CD8-positive, alpha-beta memory T cell (primary cell): Measurements from ENCODE around the gene TRANK1. TPM values are rescaled to one million over a fixed set of nuclear protein-coding genes. Genes with fewer than 3 reads are reported as not detected.

Experiments used
- CTCF ChIA-PET: fragments of 350-600 bp; sonication (Branson Sonifier 250); formaldehyde crosslinking; loops from one replicate; lab custom pipeline; 2021; ENCODE audit warnings: antibody characterized with exemption; lab: Charles Lee
- POLR2A ChIA-PET: fragments of 350-600 bp; sonication (Branson Sonifier 250); formaldehyde crosslinking; loops from one replicate; lab custom pipeline; 2021; ENCODE audit warnings: antibody characterized with exemption; lab: Charles Lee
- DNase-seq, 5 donors: peaks; one replicate each; pipeline versions ENCODE4 v3.0.0 to v3.0.0-alpha.2; 2020 to 2022; ENCODE audit warnings: mixed read lengths in 1 of 5
- H3K27ac ChIP-seq: one replicate; pipeline ENCODE4 v1.7.0; 2013; ENCODE audit warnings: low read depth, mild to moderate bottlenecking, low read length, moderate library complexity
- H3K27me3 ChIP-seq: 2 replicates; pipeline ENCODE4 v1.7.0; 2013; ENCODE audit warnings: low read length, mild to moderate bottlenecking; ENCODE audit not compliant: insufficient read depth, poor library complexity, severe bottlenecking
- H3K36me3 ChIP-seq: 2 replicates; pipeline ENCODE4 v1.7.0; 2013; ENCODE audit warnings: mild to moderate bottlenecking, low read length, moderate library complexity; ENCODE audit not compliant: insufficient read depth
- H3K4me1 ChIP-seq: 2 replicates; pipeline ENCODE4 v1.7.0; 2013; ENCODE audit warnings: mild to moderate bottlenecking, low read length, moderate library complexity; ENCODE audit not compliant: insufficient read depth
- H3K4me3 ChIP-seq: 2 replicates; pipeline ENCODE4 v1.7.0; 2013; ENCODE audit warnings: mild to moderate bottlenecking, low read length
- H3K9me3 ChIP-seq: 2 replicates; pipeline ENCODE4 v1.7.0; 2013; ENCODE audit warnings: mild to moderate bottlenecking, low read length
- H3K27ac Mint-ChIP-seq, 8 donors: one replicate each; pipeline ENCODE4 v1.8.0; 2020 to 2021; ENCODE audit warnings: mixed read lengths in 8 of 8, mild to moderate bottlenecking in 6 of 8, inconsistent platforms in 3 of 8, moderate library complexity in 3 of 8
- H3K27me3 Mint-ChIP-seq, 2 donors: one replicate each; pipeline ENCODE4 v1.8.0; 2020 to 2021; ENCODE audit warnings: mixed read lengths in 2 of 2, mild to moderate bottlenecking in 1 of 2, moderate library complexity in 1 of 2
- H3K36me3 Mint-ChIP-seq, 3 donors: one replicate each; pipeline ENCODE4 v1.8.0; 2020 to 2021; ENCODE audit warnings: mixed read lengths in 3 of 3, inconsistent platforms in 1 of 3, mild to moderate bottlenecking in 1 of 3
- H3K4me1 Mint-ChIP-seq, 3 donors: one replicate each; pipeline ENCODE4 v1.8.0; 2020 to 2021; ENCODE audit warnings: mixed read lengths in 3 of 3, inconsistent platforms in 1 of 3, mild to moderate bottlenecking in 1 of 3
- H3K4me3 Mint-ChIP-seq, 7 donors: one replicate each; pipeline ENCODE4 v1.8.0; 2020 to 2021; ENCODE audit warnings: mixed read lengths in 7 of 7, mild to moderate bottlenecking in 6 of 7, moderate library complexity in 4 of 7, inconsistent platforms in 2 of 7
- H3K9me3 Mint-ChIP-seq, 5 donors: one replicate each; pipeline ENCODE4 v1.8.0; 2020 to 2022; ENCODE audit warnings: mixed read lengths in 5 of 5, mild to moderate bottlenecking in 3 of 5, moderate library complexity in 2 of 5, inconsistent platforms in 1 of 5
- polyA plus RNA-seq: library from polyadenylated mRNA; unstranded; fragments of 300-500 nt; fragmentation: Illumina TruSeq; gene quantifications from one replicate; pipeline ENCODE4 v1.2.3, GENCODE V29; 2021
- total RNA-seq, 2 experiments: library from RNA; stranded (reverse); gene quantifications; one replicate each; pipeline ENCODE4 v1.2.3, GENCODE V29; 2021

TRANK1 gene
- total and polyA plus RNA-seq, 3 experiments from 2014 or later, result 12.7 to 33.2 (median 16.2) TPM

DNA sequence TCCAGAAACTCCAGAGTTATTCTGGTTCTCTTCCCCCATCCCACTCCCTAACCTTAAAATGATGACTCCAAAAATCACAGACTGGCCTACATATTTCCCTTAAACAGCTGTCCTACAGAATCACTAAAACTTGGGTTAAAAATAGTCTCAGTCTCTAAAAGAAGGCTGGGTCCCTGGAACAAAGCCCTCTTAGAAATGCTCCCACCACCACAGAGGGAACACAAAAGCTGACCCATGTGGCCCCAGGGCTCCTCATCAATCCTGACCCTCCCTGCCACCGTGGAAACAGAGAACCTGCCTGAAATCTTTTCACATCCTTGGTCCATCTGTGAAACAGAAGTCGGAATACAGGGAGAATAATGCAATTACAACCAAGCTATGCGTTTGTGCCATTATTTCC is 124.8 kb downstream of the TRANK1 start:
- Histone ChIP-seq H3K27ac (no peak overlapping the region), H3K9me3 (no peaks in the 10 kb centered on the region), H3K4me1 (no peaks in the 10 kb centered on the region), H3K4me3 (no peak overlapping the region), H3K36me3 (peaks cover 3% of the 10 kb centered on the region), H3K27me3 (no peaks in the 10 kb centered on the region)
- H3K4me3 Mint-ChIP-seq, result no peak overlapping the region
- no peaks in the 10 kb centered on the region for H3K4me1 Mint-ChIP-seq
- DNase-seq, result no peak
- H3K9me3 Mint-ChIP-seq, result no peaks in the 10 kb centered on the region
- H3K27ac Mint-ChIP-seq, result peak overlapping the region in 1 of 8 donors; percentile 6
- H3K36me3 Mint-ChIP-seq, result peaks cover 0 to 38% (median 5%) of the 10 kb centered on the region in 3 donors
- CTCF ChIA-PET, result interaction anchor here (0.6 kb wide), 1 partner anchor 261 kb away, joined by 3 read pairs; no protein-coding TSS in a partner anchor
- POLR2A ChIA-PET, result no interaction called here
- no peaks in the 10 kb centered on the region for H3K27me3 Mint-ChIP-seq

DNA sequence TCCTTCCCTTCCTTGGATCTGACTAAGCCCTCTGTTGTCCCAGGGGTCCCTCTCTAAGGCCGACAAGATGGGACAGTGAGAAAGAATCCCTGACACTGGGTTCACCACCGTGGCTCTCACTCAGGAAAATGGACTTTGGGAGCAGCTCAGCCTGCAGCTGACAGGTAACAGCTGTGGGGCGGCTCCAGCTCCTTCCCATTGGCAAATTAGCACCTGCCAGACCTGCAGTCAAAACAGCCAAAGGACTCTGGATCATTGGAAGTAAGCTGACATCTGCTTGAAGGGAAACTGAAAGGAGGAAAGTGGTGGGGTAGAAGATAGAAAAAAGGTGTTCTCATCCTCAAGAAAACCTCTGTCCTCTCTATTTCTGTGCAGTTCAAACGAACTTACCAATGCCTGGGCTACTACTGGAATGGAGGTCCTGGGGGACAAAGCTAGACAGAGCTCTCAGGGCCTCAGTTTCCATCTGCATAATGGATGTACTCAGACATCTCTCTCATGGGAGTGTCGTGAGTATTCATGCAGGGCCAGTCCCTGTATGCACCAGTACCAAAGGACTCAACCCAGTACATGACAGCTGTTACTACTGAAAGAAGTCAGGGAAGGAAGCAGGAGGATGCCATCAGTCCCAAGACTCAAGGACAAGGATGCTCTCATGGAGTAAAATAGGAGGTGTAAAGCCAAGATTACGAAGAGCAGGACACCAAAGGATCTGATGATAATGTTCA is 126.9 kb downstream of the TRANK1 start:
- no peak overlapping the region for H3K4me3 Mint-ChIP-seq
- H3K9me3 Mint-ChIP-seq, result no peaks in the 10 kb centered on the region
- no peaks in the 10 kb centered on the region for H3K36me3 ChIP-seq
- peaks cover 0 to 3% of the 10 kb centered on the region in 2 donors for H3K27me3 Mint-ChIP-seq
- peak overlapping the region in 1 of 8 donors; percentile 26 for H3K27ac Mint-ChIP-seq
- POLR2A ChIA-PET, result no interaction called here
- no peaks in the 10 kb centered on the region for H3K27me3 ChIP-seq
- CTCF ChIA-PET, result no interaction called here
- no peak overlapping the region for H3K4me3 ChIP-seq
- H3K36me3 Mint-ChIP-seq, result peaks cover 0 to 18% (median 0%) of the 10 kb centered on the region in 3 donors
- H3K27ac ChIP-seq, result no peak overlapping the region
- no peaks in the 10 kb centered on the region for H3K9me3 ChIP-seq
- no peaks in the 10 kb centered on the region for H3K4me1 Mint-ChIP-seq
- no peak for DNase-seq
- no peaks in the 10 kb centered on the region for H3K4me1 ChIP-seq

DNA sequence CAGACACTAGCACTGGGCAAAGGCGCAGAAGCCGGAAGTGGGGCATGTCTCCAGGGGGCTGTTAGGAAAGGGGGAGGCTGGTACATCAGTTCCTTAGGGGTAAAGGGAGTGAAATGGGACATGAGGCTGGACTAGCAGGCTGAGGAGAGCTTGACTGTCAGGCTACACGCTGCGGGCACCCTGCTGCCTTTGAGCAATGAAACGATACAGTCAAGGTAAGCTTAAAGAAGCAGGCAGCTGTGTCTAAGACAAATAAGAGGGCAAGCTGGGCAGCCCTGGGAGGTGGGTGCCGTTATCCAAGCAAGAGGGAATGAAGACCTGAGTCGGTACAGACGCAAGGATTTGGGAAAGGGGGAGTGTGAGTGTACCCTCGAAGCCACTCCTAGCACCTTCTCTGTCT is 129.5 kb downstream of the TRANK1 start:
- CTCF ChIA-PET, result no interaction called here
- Histone ChIP-seq H3K4me1 (no peaks in the 10 kb centered on the region), H3K36me3 (no peaks in the 10 kb centered on the region), H3K9me3 (no peaks in the 10 kb centered on the region), H3K27me3 (no peaks in the 10 kb centered on the region), H3K4me3 (no peak overlapping the region), H3K27ac (no peak overlapping the region)
- Mint-ChIP-seq H3K4me3 (no peak overlapping the region), H3K27ac (peak overlapping the region in 1 of 8 donors; percentile 97), H3K9me3 (no peaks in the 10 kb centered on the region), H3K4me1 (no peaks in the 10 kb centered on the region), H3K27me3 (peaks cover 0 to 3% of the 10 kb centered on the region in 2 donors), H3K36me3 (no peaks in the 10 kb centered on the region)
- POLR2A ChIA-PET, result no interaction called here
- no peak for DNase-seq

DNA sequence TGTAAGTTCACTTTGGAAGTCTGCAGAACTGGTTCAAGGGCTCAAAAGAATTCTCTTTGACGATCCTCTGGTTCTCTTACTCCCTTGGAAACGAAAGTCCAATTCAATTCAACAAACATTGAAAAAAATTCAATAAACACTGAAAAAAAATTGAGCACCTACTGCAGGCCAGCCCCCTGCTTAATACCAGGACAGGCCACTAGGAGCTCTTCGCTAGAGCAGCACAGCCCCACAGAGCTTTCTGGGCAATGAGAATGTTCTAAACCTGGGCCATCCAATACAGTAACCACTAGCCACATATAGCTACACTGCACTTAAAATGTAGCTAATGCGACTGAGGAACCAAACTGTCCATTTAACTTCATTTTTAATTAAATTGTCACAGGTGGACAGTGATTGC is 130.1 kb downstream of the TRANK1 start:
- H3K9me3 Mint-ChIP-seq, result no peaks in the 10 kb centered on the region
- POLR2A ChIA-PET, result no interaction called here
- H3K36me3 ChIP-seq, result no peaks in the 10 kb centered on the region

DNA sequence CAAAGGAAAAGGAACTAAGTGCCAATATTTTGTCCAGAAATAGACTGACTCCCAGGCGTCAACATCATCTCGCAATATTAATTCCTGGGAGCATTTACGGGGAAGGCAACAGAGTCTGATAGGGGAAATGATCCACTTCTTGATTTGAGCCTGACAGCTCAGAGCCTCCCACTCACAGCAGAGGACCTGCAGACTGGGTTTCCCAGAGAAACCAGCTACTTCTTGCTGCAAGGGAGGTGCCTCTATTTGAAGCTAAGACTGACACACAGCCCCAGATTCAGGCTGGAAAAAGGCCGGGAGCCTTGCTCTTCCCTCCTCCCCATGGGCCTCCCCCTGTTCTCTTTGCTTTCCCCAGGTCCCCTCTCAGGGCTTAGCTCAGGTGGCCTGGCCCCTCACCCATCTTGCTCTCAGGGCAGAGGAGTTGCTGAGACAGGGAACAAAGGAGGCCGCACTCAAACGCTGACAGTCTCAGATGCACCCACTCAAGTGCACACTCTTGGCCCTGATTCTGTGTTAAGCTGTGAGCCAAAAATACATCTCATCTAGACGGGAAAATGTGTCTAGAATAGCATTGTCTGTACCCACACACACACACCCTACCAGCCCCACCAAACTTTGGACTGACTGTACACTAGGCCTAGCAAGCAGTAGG is 130.7 kb downstream of the TRANK1 start:
- Histone ChIP-seq H3K4me3 (no peak overlapping the region), H3K36me3 (no peaks in the 10 kb centered on the region), H3K27ac (no peak overlapping the region), H3K27me3 (no peaks in the 10 kb centered on the region), H3K9me3 (no peaks in the 10 kb centered on the region), H3K4me1 (no peaks in the 10 kb centered on the region)
- ChIA-PET CTCF (no interaction called here), POLR2A (no interaction called here)
- H3K4me1 Mint-ChIP-seq, result no peaks in the 10 kb centered on the region
- no peaks in the 10 kb centered on the region for H3K36me3 Mint-ChIP-seq
- peak overlapping the region in 1 of 8 donors; percentile 47 for H3K27ac Mint-ChIP-seq
- H3K4me3 Mint-ChIP-seq, result no peak overlapping the region
- DNase-seq, result no peak
- no peaks in the 10 kb centered on the region for H3K9me3 Mint-ChIP-seq
- H3K27me3 Mint-ChIP-seq, result peaks cover 0 to 3% of the 10 kb centered on the region in 2 donors

More for the DNA sequence above, 130.1 kb downstream of the TRANK1 start:
- H3K9me3 ChIP-seq, result no peaks in the 10 kb centered on the region
- H3K4me3 ChIP-seq, result no peak overlapping the region
- Mint-ChIP-seq H3K4me3 (no peak overlapping the region), H3K4me1 (no peaks in the 10 kb centered on the region), H3K36me3 (no peaks in the 10 kb centered on the region), H3K27ac (peak overlapping the region in 1 of 8 donors; percentile 97), H3K27me3 (peaks cover 0 to 3% of the 10 kb centered on the region in 2 donors)
- no peak for DNase-seq
- CTCF ChIA-PET, result no interaction called here
- H3K27ac ChIP-seq, result no peak overlapping the region
- H3K27me3 ChIP-seq, result no peaks in the 10 kb centered on the region
- H3K4me1 ChIP-seq, result no peaks in the 10 kb centered on the region

DNA sequence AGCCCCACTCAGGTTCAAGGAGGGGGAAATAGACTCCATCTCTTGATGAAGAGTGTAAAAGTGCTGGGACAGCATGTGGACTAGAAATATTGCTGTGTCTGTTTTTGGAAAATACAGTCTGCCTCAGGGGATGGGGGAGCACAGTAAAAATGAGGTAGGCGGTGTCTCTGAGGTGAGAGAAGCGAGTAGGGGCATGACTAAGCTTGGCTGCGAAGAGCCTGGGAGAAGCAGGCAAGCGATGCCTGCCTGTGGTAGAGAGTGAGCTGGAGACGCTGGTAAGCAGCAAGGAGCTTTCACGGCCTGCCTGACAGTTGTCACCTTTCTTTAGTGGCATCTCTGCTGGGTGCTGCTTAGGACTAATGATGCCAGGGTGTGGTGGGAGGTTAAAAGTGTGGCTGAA is 131.5 kb downstream of the TRANK1 start:
- H3K27ac Mint-ChIP-seq, result no peak overlapping the region
- H3K9me3 Mint-ChIP-seq, result no peaks in the 10 kb centered on the region
- H3K36me3 Mint-ChIP-seq, result no peaks in the 10 kb centered on the region
- H3K4me3 ChIP-seq, result no peak overlapping the region
- no peaks in the 10 kb centered on the region for H3K9me3 ChIP-seq
- H3K4me1 Mint-ChIP-seq, result no peaks in the 10 kb centered on the region
- H3K27ac ChIP-seq, result no peak overlapping the region
- peaks cover 2 to 7% of the 10 kb centered on the region in 2 donors for H3K27me3 Mint-ChIP-seq
- no peaks in the 10 kb centered on the region for H3K36me3 ChIP-seq
- H3K4me1 ChIP-seq, result no peaks in the 10 kb centered on the region
- DNase-seq, result no peak
- POLR2A ChIA-PET, result no interaction called here
- no peak overlapping the region for H3K4me3 Mint-ChIP-seq
- no peaks in the 10 kb centered on the region for H3K27me3 ChIP-seq
- CTCF ChIA-PET, result no interaction called here

DNA sequence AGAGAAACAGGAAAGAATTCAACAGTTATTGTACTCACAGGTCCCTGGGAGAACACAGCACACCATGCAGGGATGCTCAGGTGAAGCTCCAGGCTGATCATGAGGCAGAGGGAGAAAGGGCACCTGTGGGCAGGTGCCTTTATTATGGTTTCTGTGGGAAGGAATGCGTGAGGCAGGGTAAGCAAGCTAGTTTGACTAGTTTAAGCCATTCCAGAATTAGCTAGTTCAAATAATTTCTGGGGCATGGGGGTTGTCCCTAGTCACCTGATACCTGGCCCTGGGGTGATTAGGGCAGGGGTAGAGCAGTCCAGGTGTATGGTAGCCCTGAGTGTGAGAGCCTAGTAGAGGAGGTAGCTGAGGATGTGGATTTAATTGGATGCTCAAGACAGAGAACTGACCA is 132.6 kb downstream of the TRANK1 start:
- no peaks in the 10 kb centered on the region for H3K9me3 Mint-ChIP-seq
- no peak for DNase-seq
- ChIA-PET CTCF (no interaction called here), POLR2A (interaction anchor here (0.6 kb wide), 1 partner anchor 383 kb away, joined by 4 read pairs; no protein-coding TSS in a partner anchor)
- no peak overlapping the region for H3K4me3 ChIP-seq
- H3K27ac Mint-ChIP-seq, result no peak overlapping the region
- no peak overlapping the region for H3K4me3 Mint-ChIP-seq
- H3K36me3 ChIP-seq, result no peaks in the 10 kb centered on the region
- no peaks in the 10 kb centered on the region for H3K4me1 ChIP-seq
- H3K36me3 Mint-ChIP-seq, result peaks cover 0 to under 1% (median 0%) of the 10 kb centered on the region in 3 donors
- no peaks in the 10 kb centered on the region for H3K9me3 ChIP-seq
- H3K27ac ChIP-seq, result no peak overlapping the region
- H3K27me3 ChIP-seq, result no peaks in the 10 kb centered on the region
- peaks cover 7 to 17% of the 10 kb centered on the region in 2 donors for H3K27me3 Mint-ChIP-seq
- H3K4me1 Mint-ChIP-seq, result no peaks in the 10 kb centered on the region

GRCh38 chr3:36811768-36812167 is 133.1 kb downstream of the TRANK1 start:
- Histone ChIP-seq H3K4me3 (no peak overlapping the region), H3K36me3 (no peaks in the 10 kb centered on the region), H3K27ac (no peak overlapping the region), H3K4me1 (no peaks in the 10 kb centered on the region), H3K9me3 (no peaks in the 10 kb centered on the region), H3K27me3 (no peaks in the 10 kb centered on the region)
- H3K4me3 Mint-ChIP-seq, result no peak overlapping the region
- ChIA-PET CTCF (interaction anchor here (1.4 kb wide), 1 partner anchor 147 kb away, joined by 3 read pairs; no protein-coding TSS in a partner anchor), POLR2A (no interaction called here)
- H3K27ac Mint-ChIP-seq, result no peak overlapping the region
- H3K4me1 Mint-ChIP-seq, result no peaks in the 10 kb centered on the region
- peaks cover 0 to 4% (median 0%) of the 10 kb centered on the region in 3 donors for H3K36me3 Mint-ChIP-seq
- peaks cover 0 to 3% (median 2%) of the 10 kb centered on the region in 5 donors for H3K9me3 Mint-ChIP-seq
- no peak for DNase-seq
- H3K27me3 Mint-ChIP-seq, result peaks cover 7 to 22% of the 10 kb centered on the region in 2 donors
